ENCODE measurements around the gene ABHD17C.

ABHD17C gene

GRCh38 chr15:80689716-80690115 lies 5.4 kb upstream of the ABHD17C start:
- DNase-seq (ENCODE audit: low spot score), result no peak

DNA sequence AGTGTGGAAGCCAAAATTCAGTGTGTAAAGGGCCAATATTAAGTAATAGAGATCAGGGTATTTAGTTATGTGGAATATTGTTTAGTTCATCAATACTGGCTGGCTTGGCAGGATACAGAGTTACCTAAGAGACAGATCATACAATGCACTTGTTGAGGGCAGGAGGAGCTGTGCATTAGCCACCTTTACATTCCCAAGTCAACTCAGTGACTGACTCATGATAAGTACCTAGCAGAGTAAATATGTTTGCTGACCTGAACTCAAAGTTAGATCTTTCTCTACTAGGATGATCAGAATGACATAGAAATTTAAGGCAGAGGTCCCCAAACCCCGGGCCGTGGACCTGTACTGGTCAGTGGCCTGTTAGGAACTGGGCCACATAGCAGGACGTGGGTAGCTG lies 3.5 kb upstream of the ABHD17C start:
- no peak for DNase-seq (ENCODE audit: low spot score)

DNA sequence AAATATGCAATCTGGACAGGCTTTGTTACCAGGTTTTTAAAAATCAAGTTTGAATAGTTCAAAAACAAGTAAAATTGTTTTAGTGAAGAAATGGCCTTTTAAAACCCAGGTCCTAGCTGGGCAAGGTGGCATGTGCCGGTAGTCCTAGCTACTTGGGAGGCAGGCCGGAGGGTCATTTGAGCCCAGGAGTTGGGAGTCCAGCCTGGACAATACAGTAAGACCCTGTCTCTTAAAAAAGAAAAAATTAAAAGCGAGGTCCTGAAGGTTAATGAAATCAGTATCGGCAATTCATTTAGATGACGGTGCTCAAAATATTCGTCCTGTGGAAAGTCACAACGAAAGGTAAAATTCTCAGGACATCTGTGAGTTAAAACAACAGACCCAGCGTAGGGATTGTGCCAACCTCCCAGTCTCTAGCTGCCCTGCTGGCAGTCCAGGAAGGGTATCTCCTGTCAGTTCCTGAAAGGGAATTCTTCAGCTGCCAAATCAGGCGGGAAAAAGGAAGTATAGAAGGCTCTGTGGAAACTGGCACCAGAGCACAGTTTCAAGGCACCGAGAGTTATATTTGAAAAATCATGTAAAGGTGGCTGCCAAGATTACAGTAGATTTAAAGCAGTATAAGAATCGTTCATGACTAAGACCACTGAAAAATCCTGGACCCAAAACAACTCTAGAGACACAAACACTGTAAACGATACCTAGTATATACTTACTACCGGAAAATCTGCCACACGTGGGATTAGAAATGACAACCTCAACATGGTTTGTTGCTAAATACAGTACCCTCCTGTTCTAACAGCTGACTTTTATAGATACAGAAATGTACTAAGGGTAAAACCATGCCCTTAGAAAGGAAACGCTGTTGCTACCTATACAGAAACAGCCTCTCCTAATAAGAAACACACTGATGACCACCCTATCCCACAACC lies 1.2 kb upstream of the ABHD17C start:
- DNase-seq (ENCODE audit: low spot score), result peak; percentile 17

- peak; percentile 34 for DNase-seq (ENCODE audit: low spot score)
Measured at GRCh38 chr15:80694611-80695098, 455 bp upstream of the ABHD17C start.

DNA sequence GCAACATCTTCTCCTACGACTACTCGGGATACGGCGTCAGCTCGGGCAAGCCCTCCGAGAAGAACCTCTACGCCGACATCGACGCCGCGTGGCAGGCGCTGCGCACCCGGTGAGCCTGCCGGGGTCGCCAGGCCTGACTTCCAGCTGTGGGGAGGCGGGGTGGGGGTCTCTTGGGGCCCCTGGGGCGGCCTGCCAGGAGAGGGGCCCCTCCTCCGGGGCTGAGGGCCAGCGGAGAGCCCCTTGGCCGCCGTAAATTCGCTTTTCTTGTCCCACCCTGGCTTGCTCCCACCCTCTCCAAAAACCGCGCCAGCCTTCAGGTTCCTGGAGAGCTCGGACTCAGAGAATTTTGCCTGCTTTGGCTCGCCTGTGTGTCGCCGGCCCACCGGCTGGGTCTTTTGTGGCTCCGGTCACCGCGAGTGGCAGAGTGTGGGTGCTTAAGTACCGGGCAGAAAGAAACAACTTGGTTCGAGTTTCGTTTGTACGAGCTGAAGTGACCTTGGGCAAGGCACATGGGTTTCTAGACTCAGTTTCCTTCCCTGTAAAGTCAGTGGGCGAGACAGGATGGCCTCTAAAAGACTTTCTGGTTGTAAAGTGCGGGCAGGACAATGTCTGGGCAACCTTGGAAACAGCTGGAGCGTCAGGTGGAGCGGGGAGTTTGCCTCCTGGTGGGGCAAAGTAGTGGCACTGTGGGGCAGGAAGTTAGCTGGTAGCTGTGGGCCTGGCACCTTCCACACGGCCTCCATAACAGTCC lies 976 bp downstream of the ABHD17C start:
- DNase-seq (ENCODE audit: low spot score), result peak; percentile 65

DNA sequence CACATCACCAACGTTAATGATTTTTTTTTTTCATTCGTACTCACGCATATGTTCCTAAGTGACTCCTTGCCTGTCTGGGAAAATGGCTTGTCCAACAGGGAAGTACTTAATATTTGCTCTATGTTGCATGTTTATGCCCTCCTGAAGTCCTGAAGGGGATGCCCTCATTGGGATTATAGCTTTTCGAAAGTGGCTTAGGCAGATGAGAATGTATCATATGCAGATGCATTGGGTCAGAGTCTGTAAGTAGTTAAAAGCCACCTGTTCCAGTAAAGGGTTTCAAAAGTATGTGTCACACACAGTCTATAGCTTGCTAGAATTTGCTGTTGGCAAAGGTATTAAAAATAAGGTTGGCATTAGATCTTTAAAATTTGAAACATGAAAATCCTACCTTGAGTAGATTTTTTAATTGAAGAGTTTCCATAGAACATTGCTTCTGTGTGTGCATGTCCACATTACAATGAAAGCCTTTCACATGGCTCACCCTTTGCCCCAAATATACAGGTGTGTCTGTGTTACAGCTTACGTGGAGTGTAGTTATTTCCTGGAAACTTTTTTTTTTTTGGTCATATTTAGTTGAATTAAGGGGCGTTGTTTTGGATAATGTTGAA lies 2.1 kb downstream of the ABHD17C start:
- DNase-seq (ENCODE audit: low spot score), result peak; percentile 9

DNA sequence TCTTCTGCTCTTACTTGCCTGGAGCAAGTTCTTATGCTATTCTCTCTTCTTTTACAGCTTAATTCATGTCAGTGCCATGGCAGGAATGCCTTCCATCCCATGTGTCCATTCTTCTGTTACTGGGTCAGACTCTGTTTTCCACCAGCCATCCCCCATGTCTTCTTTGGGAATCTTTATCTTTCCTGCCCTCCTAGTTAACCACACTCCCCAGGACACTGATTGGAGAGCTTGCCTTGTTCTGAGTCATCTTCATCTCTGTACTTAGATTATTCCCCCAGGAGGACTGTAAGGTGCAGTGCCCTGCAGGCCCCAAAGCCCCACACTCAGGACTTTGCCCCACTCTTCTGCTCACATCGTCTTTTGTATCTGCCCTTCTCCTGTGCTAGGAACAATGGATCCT lies 3.6 kb downstream of the ABHD17C start:
- peak; percentile 16 for DNase-seq (ENCODE audit: low spot score)

- DNase-seq (ENCODE audit: low spot score), result peak; percentile 53
Measured at GRCh38 chr15:80699981-80700380, 4.9 kb downstream of the ABHD17C start.

DNA sequence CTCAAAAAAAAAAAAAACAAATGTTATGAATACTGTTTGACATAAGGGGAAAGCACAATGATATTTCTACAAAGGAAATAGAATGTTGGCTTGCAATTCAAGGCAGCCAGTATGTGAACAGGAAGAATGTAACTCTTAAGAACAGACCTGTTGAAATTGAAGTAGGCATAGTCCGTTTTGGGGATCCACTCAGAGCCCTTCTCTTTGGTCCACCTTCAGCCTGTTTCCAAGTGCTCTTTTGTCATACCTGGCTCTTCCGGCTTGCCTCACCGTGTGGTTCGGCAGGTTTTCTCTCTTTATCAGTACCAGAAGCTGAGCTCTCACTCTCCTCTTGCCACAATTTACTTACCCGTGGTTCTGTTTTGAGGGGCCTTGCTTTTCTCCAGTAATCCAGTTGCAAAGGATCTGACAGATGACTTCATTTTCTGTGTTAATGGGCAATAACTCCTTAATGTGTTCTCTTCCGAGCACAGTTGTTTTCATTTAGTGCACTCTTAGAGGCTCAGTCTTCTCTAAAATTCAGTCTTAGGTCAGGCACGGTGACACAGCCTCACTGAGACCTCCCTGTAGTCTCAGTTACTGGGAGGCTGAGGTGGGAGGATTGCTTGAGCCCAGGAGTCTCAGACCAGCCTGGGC lies 6.7 kb downstream of the ABHD17C start:
- peak; percentile 9 for DNase-seq (ENCODE audit: low spot score)

DNA sequence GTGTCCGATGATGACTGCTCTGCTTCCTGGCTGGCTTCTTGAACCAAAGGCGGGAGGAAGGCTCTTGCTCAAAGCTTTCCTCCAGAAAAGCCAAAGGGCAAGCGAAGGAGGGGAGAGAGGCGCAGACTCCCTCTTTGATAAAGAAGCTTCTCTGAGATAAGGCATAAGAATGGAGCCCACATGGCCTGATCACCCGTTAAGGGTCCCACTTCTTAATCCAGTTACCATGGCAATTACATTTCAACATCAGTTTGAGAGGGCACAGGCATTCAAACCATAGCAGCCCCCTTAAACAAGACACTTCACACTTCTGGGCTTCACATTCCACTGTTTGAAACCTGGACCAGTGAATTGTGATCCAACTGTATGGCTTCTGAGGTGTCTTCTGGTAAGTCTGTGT lies 8.0 kb downstream of the ABHD17C start:
- no peak for DNase-seq (ENCODE audit: low spot score)

DNA sequence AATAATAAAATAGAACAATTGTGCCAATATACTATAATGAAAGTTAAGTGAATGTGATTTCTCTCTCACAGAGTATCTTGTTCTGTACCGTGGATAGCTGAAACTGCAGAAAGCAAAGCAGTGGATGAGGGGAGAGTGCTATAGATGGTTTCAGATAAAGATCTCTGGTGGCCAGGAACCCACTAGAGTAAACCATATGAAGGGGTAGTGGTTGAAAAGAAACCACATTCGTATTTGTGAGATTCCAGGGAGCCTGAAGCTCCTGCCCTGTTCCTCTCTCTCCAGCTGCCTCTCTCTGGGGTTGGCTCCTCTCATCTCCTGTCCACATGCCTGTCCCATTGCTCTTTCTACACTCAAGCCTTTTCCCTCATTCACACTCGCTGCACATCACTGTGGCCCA lies 8.9 kb downstream of the ABHD17C start:
- DNase-seq (ENCODE audit: low spot score), result no peak

DNA sequence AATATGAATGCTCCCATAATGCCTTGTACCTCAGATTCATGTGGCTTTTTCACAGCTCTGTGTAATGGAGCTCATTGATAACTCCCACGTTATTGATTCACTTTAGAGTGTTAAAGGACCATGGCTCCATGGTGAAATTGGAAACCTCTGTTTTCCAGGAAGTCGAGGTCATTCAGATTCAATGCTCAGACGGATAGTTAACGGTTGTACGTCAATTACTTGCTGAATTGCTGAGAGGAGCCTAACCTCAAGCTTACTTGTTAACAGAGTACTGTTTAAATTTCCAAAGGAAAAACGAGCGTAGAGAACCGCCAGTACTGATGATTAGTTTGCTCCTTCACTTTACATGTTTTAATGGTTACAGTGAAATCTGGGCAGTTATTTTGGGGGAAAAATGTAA lies 11.1 kb downstream of the ABHD17C start:
- DNase-seq (ENCODE audit: low spot score), result peak; percentile 42

DNA sequence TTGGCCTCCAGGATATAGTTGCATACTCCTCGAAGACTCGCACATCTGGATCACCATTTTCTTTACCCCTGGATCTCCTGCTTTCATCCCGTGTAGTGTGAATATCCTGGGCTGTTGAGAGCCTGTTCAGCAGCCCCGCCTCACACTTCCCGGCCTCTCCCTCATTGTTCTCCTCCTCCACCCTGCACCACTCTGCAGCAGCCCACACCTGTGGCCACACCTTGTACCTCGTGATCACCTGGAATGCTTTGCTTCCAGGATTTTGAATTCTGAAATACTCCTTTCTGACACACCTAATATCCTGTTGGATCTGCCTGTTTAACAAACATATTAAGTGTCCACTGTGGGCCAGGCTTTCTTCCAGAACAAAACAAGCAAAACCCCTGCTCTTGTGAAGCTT lies 14.4 kb downstream of the ABHD17C start:
- peak; percentile 39 for DNase-seq (ENCODE audit: low spot score)

DNA sequence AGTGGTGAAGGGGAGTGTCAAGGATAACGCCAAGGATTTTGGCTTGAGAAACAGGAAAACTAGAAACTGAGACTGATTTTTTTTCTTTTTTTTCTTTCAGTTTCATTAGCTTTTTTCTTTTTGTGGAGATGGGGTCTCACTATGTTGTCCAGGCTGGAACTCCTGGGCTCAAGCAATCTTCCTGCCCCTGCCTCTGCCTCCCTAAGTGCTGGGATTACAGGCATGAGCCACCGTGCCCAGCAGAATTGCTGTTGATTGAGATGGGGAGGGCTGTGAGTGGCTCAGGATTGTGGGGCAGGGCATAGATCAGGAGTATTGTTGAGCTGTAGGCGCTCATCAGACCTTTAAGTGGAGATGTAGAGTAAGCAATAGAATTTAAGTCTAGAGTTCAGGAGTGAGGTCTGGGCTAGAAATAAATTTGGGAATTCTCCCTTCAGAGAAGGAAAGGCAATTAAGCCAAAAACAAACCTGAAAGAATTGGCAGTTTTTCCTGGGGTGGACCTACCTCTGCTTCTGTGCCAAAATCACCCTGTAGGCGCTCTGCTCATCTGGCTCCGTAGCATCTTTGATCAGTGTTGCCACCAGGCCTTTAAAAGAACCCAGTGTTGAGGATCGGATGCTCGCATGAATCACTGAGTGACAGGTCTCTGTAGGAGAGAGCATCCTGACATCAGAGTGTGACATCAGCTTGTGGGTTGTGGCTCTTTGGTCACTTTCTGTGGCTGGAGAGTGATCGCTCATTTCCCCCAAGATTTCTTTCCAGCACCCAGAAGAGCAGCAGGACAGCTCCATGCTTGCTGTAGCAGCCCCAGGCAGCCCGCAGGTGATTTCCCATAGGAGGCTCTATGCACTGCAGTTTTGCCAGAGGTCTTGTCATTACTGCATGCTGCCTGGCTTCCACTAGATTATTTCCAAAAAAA lies 15.8 kb downstream of the ABHD17C start:
- peak; percentile 79 for DNase-seq (ENCODE audit: low spot score)

DNA sequence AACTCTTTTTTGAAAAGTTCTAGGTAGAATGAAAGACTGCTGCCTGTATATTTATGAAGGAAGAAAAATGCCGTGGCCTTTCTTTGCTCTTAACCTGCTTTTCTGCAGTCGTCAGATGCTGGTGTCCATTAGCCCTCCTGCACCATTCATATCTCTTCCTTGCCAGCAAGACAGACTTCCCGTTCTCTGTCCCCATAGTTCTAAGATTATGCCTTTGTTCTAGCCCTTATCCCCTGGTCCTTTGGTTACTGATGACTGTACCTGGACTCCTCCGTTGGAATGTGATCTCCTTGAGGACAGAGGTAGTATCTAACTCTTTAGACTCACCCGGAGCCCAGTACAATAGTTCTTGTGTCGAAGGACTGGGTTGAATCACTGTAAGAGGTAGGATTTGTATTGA lies 16.8 kb downstream of the ABHD17C start:
- DNase-seq (ENCODE audit: low spot score), result no peak

DNA sequence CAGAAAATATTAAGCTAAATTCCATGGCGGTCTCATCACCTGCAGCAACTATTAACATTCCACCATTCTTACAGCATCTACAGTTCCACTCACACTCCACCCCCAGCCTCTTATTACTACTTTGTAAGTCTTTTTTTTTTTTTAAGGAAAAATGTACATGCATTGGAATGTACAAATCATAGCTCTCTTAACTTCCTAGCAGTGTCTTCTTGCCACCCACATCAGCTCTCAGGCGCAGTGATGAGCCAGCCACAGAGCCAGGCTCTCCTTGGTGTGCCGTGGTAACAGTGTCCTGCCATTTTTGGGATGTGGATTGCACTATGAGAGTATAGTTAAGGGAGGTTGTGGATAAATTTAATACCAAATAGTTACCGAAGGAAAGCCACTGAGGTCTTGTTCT lies 17.8 kb downstream of the ABHD17C start:
- no peak for DNase-seq (ENCODE audit: low spot score)

- no peak for DNase-seq (ENCODE audit: low spot score)
Measured at GRCh38 chr15:80721476-80721875, 26.4 kb downstream of the ABHD17C start.

GRCh38 chr15:80722811-80723210 lies 27.7 kb downstream of the ABHD17C start:
- DNase-seq (ENCODE audit: low spot score), result no peak

DNA sequence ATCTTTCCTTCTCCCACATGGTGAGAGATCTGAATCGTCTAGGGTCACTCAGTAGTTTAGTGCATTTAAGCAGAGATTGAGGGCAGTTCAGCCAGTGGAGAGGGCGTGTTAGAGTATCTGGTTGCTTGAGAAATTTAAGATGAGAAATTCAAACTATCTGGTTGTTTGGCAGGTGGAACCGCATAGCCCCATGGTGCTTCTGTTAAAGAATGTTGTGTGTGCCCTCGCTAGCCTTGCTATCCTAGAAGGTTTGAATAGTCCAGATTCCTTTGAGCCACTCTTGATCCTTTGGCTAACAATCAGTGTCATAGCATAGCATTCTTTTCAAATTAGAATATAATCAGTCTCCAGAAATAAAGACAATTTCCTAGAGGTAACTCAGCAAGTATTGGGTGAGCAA lies 32.1 kb downstream of the ABHD17C start:
- peak; percentile 52 for DNase-seq (ENCODE audit: low spot score)

DNA sequence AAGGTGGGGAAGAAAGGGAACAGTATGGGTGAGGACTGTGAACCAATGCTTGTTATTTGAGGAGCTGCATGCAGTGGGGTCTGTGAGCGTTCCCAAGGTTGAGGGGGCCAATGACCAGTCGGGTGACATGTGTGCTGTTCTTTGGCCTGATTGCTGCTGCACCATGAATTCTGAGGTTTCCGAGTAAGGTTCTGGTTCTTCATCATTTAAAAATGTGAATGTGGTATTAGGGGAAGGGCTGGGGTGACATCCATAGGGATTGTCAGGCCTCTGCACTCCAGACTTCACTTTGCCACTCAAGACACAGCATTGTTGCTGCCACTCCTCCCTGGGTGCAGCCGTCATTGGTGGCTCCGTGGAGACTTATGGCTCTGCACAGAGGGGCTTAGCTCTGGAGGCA lies 32.5 kb downstream of the ABHD17C start:
- DNase-seq (ENCODE audit: low spot score), result no peak

- DNase-seq (ENCODE audit: low spot score), result no peak
Measured at GRCh38 chr15:80730387-80730786, 35.3 kb downstream of the ABHD17C start.
